ENCODE measurements around the gene MYH4.

MYH4 gene

GRCh38 chr17:10471858-10472257 lies 2.5 kb upstream of the MYH4 start:
- Histone ChIP-seq H3K4me3 (ENCODE audit: low read depth in 1 of 2, low read length in 2 of 2) (no peak overlapping the region), H3K27me3 (ENCODE audit: control insufficient read depth in 1 of 2, insufficient read depth in 2 of 2, low read length in 2 of 2) (no peaks in the 10 kb centered on the region), H3K9me3 (ENCODE audit: low read length) (no peaks in the 10 kb centered on the region), H3K9ac (ENCODE audit: low read length) (no peak overlapping the region), H3K4me1 (ENCODE audit: insufficient read depth, low read length) (no peaks in the 10 kb centered on the region), H3K36me3 (ENCODE audit: insufficient read depth, low read length) (no peaks in the 10 kb centered on the region), H3K27ac (ENCODE audit: low read depth, low read length) (no peak overlapping the region)

- Histone ChIP-seq H3K27ac (ENCODE audit: low read depth, low read length) (no peak overlapping the region), H3K36me3 (ENCODE audit: insufficient read depth, low read length) (no peaks in the 10 kb centered on the region), H3K9me3 (ENCODE audit: low read length) (no peaks in the 10 kb centered on the region), H3K4me3 (ENCODE audit: low read depth in 1 of 2, low read length in 2 of 2) (no peak overlapping the region), H3K4me1 (ENCODE audit: insufficient read depth, low read length) (no peaks in the 10 kb centered on the region), H3K27me3 (ENCODE audit: control insufficient read depth in 1 of 2, insufficient read depth in 2 of 2, low read length in 2 of 2) (no peaks in the 10 kb centered on the region), H3K9ac (ENCODE audit: low read length) (no peak overlapping the region)
These were observed 6.0 kb downstream of the MYH4 start for GRCh38 chr17:10463402-10463801.

GRCh38 chr17:10460062-10460461 lies 9.3 kb downstream of the MYH4 start:
- Histone ChIP-seq H3K36me3 (ENCODE audit: insufficient read depth, low read length) (no peaks in the 10 kb centered on the region), H3K9me3 (ENCODE audit: low read length) (no peaks in the 10 kb centered on the region), H3K9ac (ENCODE audit: low read length) (no peak overlapping the region), H3K4me3 (ENCODE audit: low read depth in 1 of 2, low read length in 2 of 2) (no peak overlapping the region), H3K27me3 (ENCODE audit: control insufficient read depth in 1 of 2, insufficient read depth in 2 of 2, low read length in 2 of 2) (no peaks in the 10 kb centered on the region), H3K4me1 (ENCODE audit: insufficient read depth, low read length) (no peaks in the 10 kb centered on the region), H3K27ac (ENCODE audit: low read depth, low read length) (no peak overlapping the region)

- Histone ChIP-seq H3K9me3 (ENCODE audit: low read length) (no peaks in the 10 kb centered on the region), H3K4me1 (ENCODE audit: insufficient read depth, low read length) (no peaks in the 10 kb centered on the region)
These were observed 10.7 kb downstream of the MYH4 start for GRCh38 chr17:10458701-10459100.

GRCh38 chr17:10457952-10458351 lies 11.4 kb downstream of the MYH4 start:
- H3K9ac ChIP-seq (ENCODE audit: low read length) = no peak overlapping the region
- H3K27me3 ChIP-seq (ENCODE audit: control insufficient read depth in 1 of 2, insufficient read depth in 2 of 2, low read length in 2 of 2) = no peaks in the 10 kb centered on the region
- no peak overlapping the region for H3K27ac ChIP-seq (ENCODE audit: low read depth, low read length)
- H3K36me3 ChIP-seq (ENCODE audit: insufficient read depth, low read length) = no peaks in the 10 kb centered on the region
- no peaks in the 10 kb centered on the region for H3K9me3 ChIP-seq (ENCODE audit: low read length)
- no peaks in the 10 kb centered on the region for H3K4me1 ChIP-seq (ENCODE audit: insufficient read depth, low read length)
- no peak overlapping the region for H3K4me3 ChIP-seq (ENCODE audit: low read depth in 1 of 2, low read length in 2 of 2)

More at GRCh38 chr17:10458701-10459100, 10.7 kb downstream of the MYH4 start:
- H3K27ac ChIP-seq (ENCODE audit: low read depth, low read length) = no peak overlapping the region
- no peak overlapping the region for H3K9ac ChIP-seq (ENCODE audit: low read length)
- H3K36me3 ChIP-seq (ENCODE audit: insufficient read depth, low read length) = no peaks in the 10 kb centered on the region
- H3K27me3 ChIP-seq (ENCODE audit: control insufficient read depth in 1 of 2, insufficient read depth in 2 of 2, low read length in 2 of 2) = no peaks in the 10 kb centered on the region
- no peak overlapping the region for H3K4me3 ChIP-seq (ENCODE audit: low read depth in 1 of 2, low read length in 2 of 2)

- Histone ChIP-seq H3K4me3 (ENCODE audit: low read depth in 1 of 2, low read length in 2 of 2) (no peak overlapping the region), H3K9ac (ENCODE audit: low read length) (no peak overlapping the region), H3K36me3 (ENCODE audit: insufficient read depth, low read length) (no peaks in the 10 kb centered on the region), H3K27ac (ENCODE audit: low read depth, low read length) (no peak overlapping the region), H3K4me1 (ENCODE audit: insufficient read depth, low read length) (no peaks in the 10 kb centered on the region), H3K9me3 (ENCODE audit: low read length) (no peaks in the 10 kb centered on the region), H3K27me3 (ENCODE audit: control insufficient read depth in 1 of 2, insufficient read depth in 2 of 2, low read length in 2 of 2) (no peaks in the 10 kb centered on the region)
These were observed 22.1 kb downstream of the MYH4 start for GRCh38 chr17:10447026-10447931.

GRCh38 chr17:10439816-10440215 lies 29.5 kb downstream of the MYH4 start:
- no peaks in the 10 kb centered on the region for H3K4me1 ChIP-seq (ENCODE audit: insufficient read depth, low read length)
- H3K27ac ChIP-seq (ENCODE audit: low read depth, low read length) = no peak overlapping the region
- no peaks in the 10 kb centered on the region for H3K27me3 ChIP-seq (ENCODE audit: control insufficient read depth in 1 of 2, insufficient read depth in 2 of 2, low read length in 2 of 2)
- no peak overlapping the region for H3K4me3 ChIP-seq (ENCODE audit: low read depth in 1 of 2, low read length in 2 of 2)
- H3K9me3 ChIP-seq (ENCODE audit: low read length) = no peaks in the 10 kb centered on the region
- no peak overlapping the region for H3K9ac ChIP-seq (ENCODE audit: low read length)
- H3K36me3 ChIP-seq (ENCODE audit: insufficient read depth, low read length) = no peaks in the 10 kb centered on the region

GRCh38 chr17:10435096-10435495 lies 34.3 kb downstream of the MYH4 start:
- no peaks in the 10 kb centered on the region for H3K9me3 ChIP-seq (ENCODE audit: low read length)
- H3K36me3 ChIP-seq (ENCODE audit: insufficient read depth, low read length) = no peaks in the 10 kb centered on the region
- no peaks in the 10 kb centered on the region for H3K4me1 ChIP-seq (ENCODE audit: insufficient read depth, low read length)
- H3K9ac ChIP-seq (ENCODE audit: low read length) = no peak overlapping the region
- no peak overlapping the region for H3K27ac ChIP-seq (ENCODE audit: low read depth, low read length)
- H3K4me3 ChIP-seq (ENCODE audit: low read depth in 1 of 2, low read length in 2 of 2) = no peak overlapping the region
- no peaks in the 10 kb centered on the region for H3K27me3 ChIP-seq (ENCODE audit: control insufficient read depth in 1 of 2, insufficient read depth in 2 of 2, low read length in 2 of 2)

- no peaks in the 10 kb centered on the region for H3K36me3 ChIP-seq (ENCODE audit: insufficient read depth, low read length)
- H3K9me3 ChIP-seq (ENCODE audit: low read length) = no peaks in the 10 kb centered on the region
- H3K27me3 ChIP-seq (ENCODE audit: control insufficient read depth in 1 of 2, insufficient read depth in 2 of 2, low read length in 2 of 2) = no peaks in the 10 kb centered on the region
- no peak overlapping the region for H3K27ac ChIP-seq (ENCODE audit: low read depth, low read length)
- no peak overlapping the region for H3K4me3 ChIP-seq (ENCODE audit: low read depth in 1 of 2, low read length in 2 of 2)
- no peak overlapping the region for H3K9ac ChIP-seq (ENCODE audit: low read length)
- peaks cover 4% of the 10 kb centered on the region for H3K4me1 ChIP-seq (ENCODE audit: insufficient read depth, low read length)
These were observed 39.8 kb downstream of the MYH4 start for GRCh38 chr17:10429421-10430045.

- H3K4me1 ChIP-seq (ENCODE audit: insufficient read depth, low read length) = peaks cover 4% of the 10 kb centered on the region
- no peaks in the 10 kb centered on the region for H3K9me3 ChIP-seq (ENCODE audit: low read length)
- H3K4me3 ChIP-seq (ENCODE audit: low read depth in 1 of 2, low read length in 2 of 2) = no peak overlapping the region
- no peaks in the 10 kb centered on the region for H3K27me3 ChIP-seq (ENCODE audit: control insufficient read depth in 1 of 2, insufficient read depth in 2 of 2, low read length in 2 of 2)
- H3K36me3 ChIP-seq (ENCODE audit: insufficient read depth, low read length) = no peaks in the 10 kb centered on the region
- H3K27ac ChIP-seq (ENCODE audit: low read depth, low read length) = no peak overlapping the region
- H3K9ac ChIP-seq (ENCODE audit: low read length) = no peak overlapping the region
These were observed 40.6 kb downstream of the MYH4 start for GRCh38 chr17:10428781-10429180.

GRCh38 chr17:10421900-10422542 lies 47.3 kb downstream of the MYH4 start, which contains the start of gene MYH8:
Gene MYH8, minus strand, starts transcription at chr17:10421950. Its CDS starts 1,723 bp downstream, at chr17:10420227.
- Histone ChIP-seq H3K4me1 (ENCODE audit: insufficient read depth, low read length) (no peaks in the 10 kb centered on the region), H3K9ac (ENCODE audit: low read length) (no peak within 1 kb of the TSS), H3K4me3 (ENCODE audit: low read depth in 1 of 2, low read length in 2 of 2) (no peak within 1 kb of the TSS), H3K27me3 (ENCODE audit: control insufficient read depth in 1 of 2, insufficient read depth in 2 of 2, low read length in 2 of 2) (no peaks in the 10 kb centered on the region), H3K9me3 (ENCODE audit: low read length) (no peaks in the 10 kb centered on the region), H3K36me3 (ENCODE audit: insufficient read depth, low read length) (no peaks in the 10 kb centered on the region), H3K27ac (ENCODE audit: low read depth, low read length) (no peak within 1 kb of the TSS)
